Testis (tissue), 2 donors: Measurements from ENCODE around the gene CHST8.

ENCODE experiments used
- POLR2A ChIP-seq: fragments of 450-650 bp; IDR thresholded peaks from one replicate; pipeline ENCODE4 v1.6.1; 2017; ENCODE audit warnings: antibody characterized with exemption, mild to moderate bottlenecking, moderate library complexity
- TF ChIP-seq, protein P1 (sequence below), 3 experiments: fragments of 450-650 bp in 2 of 3; fragments of 200-600 bp in 1 of 3; sonication (generic) in 1 of 3; IDR thresholded peaks; one replicate each; pipeline ENCODE4 v1.5.1; 2016 to 2019; ENCODE audit warnings: antibody characterized with exemption in 3 of 3, mild to moderate bottlenecking in 2 of 3, moderate library complexity in 1 of 3

DNA sequence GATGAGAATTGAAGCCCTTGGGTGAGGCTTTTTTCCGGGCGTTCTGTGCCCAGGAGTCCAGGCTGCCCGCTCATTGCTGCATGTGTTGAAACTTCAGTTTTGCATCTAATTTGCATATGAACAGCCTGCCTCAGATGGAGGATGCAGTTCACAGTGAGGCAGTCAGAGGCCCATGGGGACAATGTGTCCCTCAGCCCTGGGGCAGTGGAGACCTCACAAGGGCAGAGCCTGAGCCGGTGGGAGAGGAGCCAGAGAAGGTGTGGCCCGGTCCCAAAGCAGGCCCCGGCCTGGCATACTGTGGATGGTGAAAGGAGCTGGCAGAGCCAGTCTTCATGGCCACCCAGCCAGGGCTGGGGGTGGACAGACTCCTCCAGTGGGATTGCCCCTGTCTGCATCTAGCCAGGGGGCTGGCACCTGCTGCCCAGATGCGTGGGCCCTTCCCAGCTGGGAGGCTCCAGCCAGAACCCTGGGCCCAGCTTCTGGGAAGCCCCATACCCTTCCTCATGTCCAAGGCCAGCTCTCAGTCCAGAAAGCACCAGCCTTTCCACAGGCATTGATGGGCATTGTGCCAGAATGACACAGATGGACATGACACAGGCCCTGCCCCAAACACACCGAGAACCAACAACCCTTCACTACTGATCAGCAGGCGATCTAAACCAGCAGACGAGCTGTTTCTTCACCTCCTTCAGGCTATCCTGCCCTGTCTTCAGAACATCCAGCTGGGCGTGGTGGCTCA, 142.0 kb downstream of the CHST8 start:
- TF ChIP-seq, protein P1, sequence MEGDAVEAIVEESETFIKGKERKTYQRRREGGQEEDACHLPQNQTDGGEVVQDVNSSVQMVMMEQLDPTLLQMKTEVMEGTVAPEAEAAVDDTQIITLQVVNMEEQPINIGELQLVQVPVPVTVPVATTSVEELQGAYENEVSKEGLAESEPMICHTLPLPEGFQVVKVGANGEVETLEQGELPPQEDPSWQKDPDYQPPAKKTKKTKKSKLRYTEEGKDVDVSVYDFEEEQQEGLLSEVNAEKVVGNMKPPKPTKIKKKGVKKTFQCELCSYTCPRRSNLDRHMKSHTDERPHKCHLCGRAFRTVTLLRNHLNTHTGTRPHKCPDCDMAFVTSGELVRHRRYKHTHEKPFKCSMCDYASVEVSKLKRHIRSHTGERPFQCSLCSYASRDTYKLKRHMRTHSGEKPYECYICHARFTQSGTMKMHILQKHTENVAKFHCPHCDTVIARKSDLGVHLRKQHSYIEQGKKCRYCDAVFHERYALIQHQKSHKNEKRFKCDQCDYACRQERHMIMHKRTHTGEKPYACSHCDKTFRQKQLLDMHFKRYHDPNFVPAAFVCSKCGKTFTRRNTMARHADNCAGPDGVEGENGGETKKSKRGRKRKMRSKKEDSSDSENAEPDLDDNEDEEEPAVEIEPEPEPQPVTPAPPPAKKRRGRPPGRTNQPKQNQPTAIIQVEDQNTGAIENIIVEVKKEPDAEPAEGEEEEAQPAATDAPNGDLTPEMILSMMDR (IDR thresholded peaks at IDR 0.05) = no peak
- no peak for TF ChIP-seq POLR2A
